MG63 (cell line): ENCODE data around the gene CAMK1. TPM values are rescaled to one million over a fixed set of nuclear protein-coding genes. Genes with fewer than 3 reads are reported as not detected.

Source experiments
- DNase-seq: peaks from one replicate; pipeline ENCODE4 v3.0.0-alpha.2; 2020
- H3K27me3 ChIP-seq: fragments of 250-450 bp; sonication (Bioruptor Pico); 2 replicates; pipeline ENCODE4 v1.5.1; 2020; ENCODE audit warnings: mild to moderate bottlenecking, moderate library complexity
- H3K36me3 ChIP-seq: fragments of 250-450 bp; sonication (Bioruptor Pico); 2 replicates; pipeline ENCODE4 v1.5.1; 2020; ENCODE audit warnings: mild to moderate bottlenecking, moderate library complexity
- H3K4me3 ChIP-seq: fragments of 250-450 bp; sonication (Bioruptor Pico); 2 replicates; pipeline ENCODE4 v1.5.1; 2020; ENCODE audit warnings: mild to moderate bottlenecking, moderate library complexity
- H3K9me3 ChIP-seq: fragments of 250-450 bp; sonication (Bioruptor Pico); 2 replicates; pipeline ENCODE4 v1.5.1; 2020; ENCODE audit warnings: mild to moderate bottlenecking, moderate library complexity
- total RNA-seq: library from RNA; depleted of rRNA; stranded (reverse); fragments of >200 nt; shearing (Covaris generic); gene quantifications from 2 replicates; pipeline ENCODE4 v1.2.3, GENCODE V29; 2014; ENCODE audit warnings: low replicate concordance; rRNA removed

Gene CAMK1
- total RNA-seq, result 2.7 and 5.0 TPM in 2 replicates

GRCh38 chr3:9769426-9770275 lies at the start of gene CAMK1:
TSS of gene CAMK1 (minus strand) at chr3:9769947. CDS start at chr3:9767749, 2,198 bp downstream.
- no peaks in the 10 kb centered on the region for H3K27me3 ChIP-seq
- DNase-seq, result peak; percentile 56
- peak within 1 kb of the TSS; percentile 34 for H3K4me3 ChIP-seq
- H3K36me3 ChIP-seq, result no peaks in the 10 kb centered on the region
- no peaks in the 10 kb centered on the region for H3K9me3 ChIP-seq

DNA sequence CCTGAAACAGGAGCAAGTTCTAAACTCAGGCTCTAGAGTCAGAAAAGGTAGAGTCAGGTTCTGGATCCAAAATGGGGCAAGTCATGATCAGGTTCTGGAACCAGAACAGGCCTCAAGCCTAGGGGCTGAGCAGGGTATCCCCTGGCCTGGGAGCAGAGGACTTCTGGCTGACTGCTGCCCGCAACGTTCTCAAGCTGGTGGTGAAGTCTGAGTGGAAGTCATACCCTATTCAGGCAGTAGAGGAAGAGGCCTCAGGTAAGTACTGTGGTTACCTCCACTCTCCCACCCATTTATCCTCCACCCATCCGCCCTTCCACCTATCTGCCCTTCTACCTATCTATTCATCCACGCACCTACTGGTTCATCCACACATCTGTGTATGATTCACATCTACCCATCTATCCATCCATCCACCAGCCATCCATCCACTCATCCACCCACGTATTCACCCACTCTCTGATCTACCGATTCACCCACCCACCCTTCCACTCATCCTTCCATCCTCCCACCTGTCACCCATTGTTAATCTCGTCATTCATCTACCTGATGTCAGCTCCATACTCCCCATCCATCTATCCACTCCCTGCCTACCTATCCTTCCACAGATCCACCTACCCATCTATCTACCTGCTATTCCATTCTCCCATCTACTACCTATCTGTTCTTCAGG lies 49.1 kb upstream of the CAMK1 start:
- H3K36me3 ChIP-seq, result no peaks in the 10 kb centered on the region
- H3K27me3 ChIP-seq, result no peaks in the 10 kb centered on the region
- H3K4me3 ChIP-seq, result no peak overlapping the region

DNA sequence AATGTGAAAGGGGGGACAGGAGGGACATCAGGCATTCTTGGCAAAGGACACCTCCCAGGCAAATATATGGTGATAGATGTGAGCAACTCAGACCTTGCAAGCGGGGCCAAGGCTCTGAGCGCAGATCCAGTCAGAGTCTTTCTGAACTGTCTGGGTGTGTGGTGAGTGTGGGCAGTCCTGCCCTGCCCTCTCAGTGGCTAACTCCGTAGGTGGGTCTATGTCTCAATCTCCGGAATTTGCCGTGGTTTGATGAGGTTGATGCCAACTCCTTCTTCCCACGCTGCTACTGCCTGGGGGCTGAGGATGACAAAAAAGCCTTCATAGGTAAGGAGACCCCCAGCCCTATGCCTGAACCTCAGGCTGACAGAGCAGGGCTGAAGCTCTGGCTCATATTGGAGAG lies 47.7 kb upstream of the CAMK1 start:
- DNase-seq, result no peak
- no peak overlapping the region for H3K4me3 ChIP-seq
- H3K27me3 ChIP-seq, result no peaks in the 10 kb centered on the region
- no peaks in the 10 kb centered on the region for H3K9me3 ChIP-seq
- H3K36me3 ChIP-seq, result no peaks in the 10 kb centered on the region

More for the DNA sequence above, 49.1 kb upstream of the CAMK1 start:
- H3K9me3 ChIP-seq, result no peaks in the 10 kb centered on the region
- DNase-seq, result no peak

GRCh38 chr3:9815986-9816385 lies 46.2 kb upstream of the CAMK1 start:
- H3K36me3 ChIP-seq, result no peaks in the 10 kb centered on the region
- H3K9me3 ChIP-seq, result no peaks in the 10 kb centered on the region
- H3K27me3 ChIP-seq, result no peaks in the 10 kb centered on the region
- DNase-seq, result no peak
- H3K4me3 ChIP-seq, result no peak overlapping the region

DNA sequence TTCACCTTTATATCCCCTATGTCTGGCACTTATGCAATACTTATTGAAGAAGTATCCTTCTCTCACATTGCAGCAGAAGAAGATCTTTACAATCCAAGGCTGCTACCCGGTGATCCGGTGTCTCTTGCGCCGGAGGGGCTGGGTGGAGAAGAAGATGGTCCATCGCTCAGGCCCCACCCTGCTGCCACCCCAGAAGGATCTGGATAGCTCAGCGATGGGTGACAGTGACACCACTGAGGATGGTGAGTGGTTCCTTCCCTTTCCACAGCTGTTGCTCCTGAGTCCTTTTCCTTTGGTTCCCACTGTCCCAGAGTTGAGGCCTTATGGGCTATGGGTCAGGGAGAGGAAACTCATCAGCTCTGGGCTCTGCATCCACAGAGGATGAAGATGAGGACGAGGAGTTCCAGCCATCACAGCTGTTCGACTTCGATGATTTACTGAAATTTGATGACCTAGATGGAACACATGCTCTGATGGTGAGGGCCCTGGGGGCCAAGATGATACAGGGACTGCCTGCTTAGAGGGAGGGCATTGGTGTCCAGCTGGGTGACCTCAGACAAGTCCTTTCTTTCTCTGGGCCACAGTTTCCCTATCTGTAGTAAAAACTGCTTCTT lies 43.2 kb upstream of the CAMK1 start:
- Histone ChIP-seq H3K36me3 (no peaks in the 10 kb centered on the region), H3K4me3 (no peak overlapping the region), H3K27me3 (no peaks in the 10 kb centered on the region), H3K9me3 (no peaks in the 10 kb centered on the region)
- DNase-seq, result no peak

GRCh38 chr3:9810846-9811245 lies 41.1 kb upstream of the CAMK1 start:
- no peak for DNase-seq
- H3K4me3 ChIP-seq, result no peak overlapping the region
- peaks cover 4% of the 10 kb centered on the region; the same call in 1 of the 2 replicates for H3K36me3 ChIP-seq

GRCh38 chr3:9810433-9810770 lies 40.7 kb upstream of the CAMK1 start:
- Histone ChIP-seq H3K27me3 (no peaks in the 10 kb centered on the region), H3K36me3 (peaks cover 9% of the 10 kb centered on the region; the same call in 1 of the 2 replicates), H3K4me3 (peak overlapping the region; percentile 42), H3K9me3 (no peaks in the 10 kb centered on the region)
- DNase-seq, result no peak

More at GRCh38 chr3:9810846-9811245, 41.1 kb upstream of the CAMK1 start:
- no peaks in the 10 kb centered on the region for H3K27me3 ChIP-seq
- no peaks in the 10 kb centered on the region for H3K9me3 ChIP-seq

GRCh38 chr3:9809615-9810432 lies 40.1 kb upstream of the CAMK1 start, which contains the start of gene TTLL3:
TSS of gene TTLL3 (plus strand) at chr3:9810262. CDS start at chr3:9810662, 400 bp downstream.
- peaks cover 14% of the 10 kb centered on the region; the same call in 1 of the 2 replicates for H3K36me3 ChIP-seq
- H3K27me3 ChIP-seq, result no peaks in the 10 kb centered on the region
- H3K9me3 ChIP-seq, result no peaks in the 10 kb centered on the region
- DNase-seq, result peak; percentile 71
- H3K4me3 ChIP-seq, result peak within 1 kb of the TSS; percentile 42

DNA sequence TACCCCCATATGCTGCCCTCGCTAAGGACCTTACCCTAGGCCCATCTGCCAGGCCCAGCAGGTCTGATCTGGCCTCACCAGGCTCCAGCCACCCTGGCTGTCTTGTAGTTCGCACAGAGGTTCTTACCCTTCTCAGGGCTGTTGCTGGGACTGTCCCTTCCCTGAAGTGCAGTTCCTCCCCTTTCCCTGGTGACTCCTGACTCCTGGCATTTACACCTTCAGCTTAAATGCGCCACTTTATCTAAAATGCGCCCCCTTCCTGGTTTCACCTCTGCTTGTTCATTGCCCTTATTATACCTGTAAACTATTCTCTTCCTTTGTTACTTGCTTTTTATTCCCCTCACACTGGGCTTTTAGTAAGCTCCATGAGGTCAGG lies 39.5 kb upstream of the CAMK1 start:
- no peaks in the 10 kb centered on the region for H3K27me3 ChIP-seq
- DNase-seq, result no peak
- H3K4me3 ChIP-seq, result peak overlapping the region; percentile 42
- no peaks in the 10 kb centered on the region for H3K9me3 ChIP-seq
- H3K36me3 ChIP-seq, result peaks cover 19% of the 10 kb centered on the region

DNA sequence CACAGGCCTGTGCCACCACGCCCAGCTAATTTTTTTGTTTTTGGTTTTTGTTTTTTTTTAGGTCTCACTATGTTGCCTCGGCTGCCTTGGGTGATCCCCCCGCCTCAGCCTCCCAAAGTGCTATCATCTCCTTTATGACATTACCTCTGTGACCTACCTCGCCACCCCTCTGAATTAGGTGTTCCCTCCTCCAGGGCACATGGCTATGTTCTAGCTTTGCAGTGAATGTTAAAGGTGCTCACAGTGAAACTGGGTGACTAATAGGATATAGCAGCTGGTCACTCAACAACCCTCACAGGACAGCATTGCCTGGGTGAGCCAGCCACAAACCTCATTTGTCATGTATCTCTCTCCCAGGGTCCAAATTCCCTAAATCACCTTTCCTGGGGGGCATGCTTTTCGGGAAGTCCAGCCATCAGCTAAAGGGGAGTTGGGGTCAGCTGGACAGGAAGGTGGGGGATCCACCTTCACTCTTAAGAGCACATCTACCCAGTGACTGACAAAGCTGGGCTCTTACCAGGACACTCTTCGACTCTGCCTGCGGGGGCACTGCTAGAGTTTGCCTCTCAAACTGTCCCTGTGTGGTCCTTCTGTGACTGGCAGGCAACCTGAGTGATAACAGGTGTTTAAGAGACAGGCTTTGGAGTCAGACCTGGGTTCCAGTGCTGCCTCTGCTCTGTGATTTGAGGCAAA lies 38.7 kb upstream of the CAMK1 start:
- no peak for DNase-seq
- Histone ChIP-seq H3K9me3 (no peaks in the 10 kb centered on the region), H3K27me3 (no peaks in the 10 kb centered on the region), H3K4me3 (no peak overlapping the region), H3K36me3 (peaks cover 26% of the 10 kb centered on the region)

- no peak for DNase-seq
- Histone ChIP-seq H3K36me3 (peaks cover 30% of the 10 kb centered on the region), H3K27me3 (no peaks in the 10 kb centered on the region), H3K9me3 (no peaks in the 10 kb centered on the region), H3K4me3 (no peak overlapping the region)
These were observed 38.2 kb upstream of the CAMK1 start for GRCh38 chr3:9807981-9808344.

DNA sequence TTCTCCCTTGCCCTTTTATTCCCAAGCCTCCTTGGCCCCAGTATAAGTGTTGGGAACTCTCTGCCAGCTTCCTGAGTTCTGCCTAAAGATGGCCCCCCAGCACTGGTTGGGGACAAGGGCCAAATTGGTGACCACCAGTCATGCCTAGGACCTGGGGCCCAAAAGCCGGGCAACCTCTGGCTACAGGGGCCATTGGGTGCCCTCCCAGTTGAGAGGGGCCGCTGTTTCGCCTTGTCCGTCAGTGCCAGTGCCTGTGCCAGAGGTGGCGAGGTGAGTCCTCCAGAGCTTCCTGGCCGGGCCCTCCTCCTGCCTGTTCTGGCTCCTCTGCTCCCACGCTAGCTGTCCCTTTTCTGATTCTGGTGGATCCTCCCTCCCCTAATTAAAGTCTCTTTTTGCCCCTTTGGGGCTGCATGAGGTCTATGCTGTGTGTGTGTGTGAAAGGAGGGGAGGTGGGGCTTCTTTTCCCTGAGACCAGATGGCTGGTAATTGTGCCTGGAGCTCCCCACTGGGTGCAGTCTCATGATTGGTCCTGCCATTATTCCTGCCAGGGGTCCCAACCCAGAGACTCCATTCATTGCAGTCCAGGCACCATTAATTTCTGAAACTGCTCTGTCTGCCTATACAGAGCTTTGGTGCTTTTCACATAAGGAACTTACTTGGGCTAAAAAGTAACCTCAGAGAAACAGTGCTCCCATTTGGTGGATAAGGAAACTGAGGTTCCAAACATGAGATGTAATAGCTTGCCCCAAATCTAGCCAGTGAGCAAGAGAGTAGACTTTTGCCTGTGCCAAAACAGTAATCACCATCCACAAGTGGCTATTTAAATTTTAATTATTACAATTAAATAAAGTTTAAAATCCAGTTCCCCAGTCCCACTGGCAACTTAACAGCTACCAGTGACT lies 37.2 kb upstream of the CAMK1 start:
- no peak for DNase-seq
- Histone ChIP-seq H3K27me3 (no peaks in the 10 kb centered on the region), H3K9me3 (no peaks in the 10 kb centered on the region), H3K4me3 (no peak overlapping the region), H3K36me3 (peaks cover 30% of the 10 kb centered on the region)

DNA sequence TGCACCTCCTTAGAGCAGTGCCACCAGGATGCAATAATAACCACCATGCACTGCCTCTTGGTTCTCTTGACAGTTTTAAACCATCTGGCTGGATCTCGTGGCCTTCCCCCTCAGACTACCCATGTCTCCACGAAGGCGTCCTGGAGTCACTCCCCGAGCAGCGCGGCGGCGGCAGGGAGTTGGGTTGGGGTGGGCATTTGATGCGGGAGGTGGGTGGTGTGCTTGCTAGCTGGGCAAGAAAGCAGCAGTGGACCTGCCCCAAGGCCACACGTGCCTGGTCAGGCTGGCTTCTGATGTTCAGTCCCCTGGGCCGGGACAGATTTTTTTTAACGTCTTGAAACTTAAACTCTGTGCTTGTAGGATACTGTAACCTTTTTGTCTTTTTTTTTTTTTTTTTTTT lies 36.4 kb upstream of the CAMK1 start:
- Histone ChIP-seq H3K4me3 (no peak overlapping the region), H3K36me3 (peaks cover 37% of the 10 kb centered on the region), H3K9me3 (no peaks in the 10 kb centered on the region), H3K27me3 (no peaks in the 10 kb centered on the region)
- DNase-seq, result no peak

- no peak for DNase-seq
- Histone ChIP-seq H3K9me3 (no peaks in the 10 kb centered on the region), H3K36me3 (peaks cover 43% of the 10 kb centered on the region), H3K4me3 (no peak overlapping the region), H3K27me3 (no peaks in the 10 kb centered on the region)
These were observed 35.2 kb upstream of the CAMK1 start for GRCh38 chr3:9804996-9805395.

- Histone ChIP-seq H3K4me3 (no peak overlapping the region), H3K27me3 (no peaks in the 10 kb centered on the region), H3K36me3 (peaks cover 48% of the 10 kb centered on the region), H3K9me3 (no peaks in the 10 kb centered on the region)
- no peak for DNase-seq
These were observed 33.7 kb upstream of the CAMK1 start for GRCh38 chr3:9803494-9803893.
